ENCODE data around the gene FASTKD1.
A peak's percentile ranks its signal among the peaks of the same experiment; 100 is the strongest.
"Not testable (repeated sequence)": the region's sequence is repeated elsewhere in the genome, so short reads cannot be mapped to it uniquely, and the experiment has no call there.

Gene FASTKD1

DNA sequence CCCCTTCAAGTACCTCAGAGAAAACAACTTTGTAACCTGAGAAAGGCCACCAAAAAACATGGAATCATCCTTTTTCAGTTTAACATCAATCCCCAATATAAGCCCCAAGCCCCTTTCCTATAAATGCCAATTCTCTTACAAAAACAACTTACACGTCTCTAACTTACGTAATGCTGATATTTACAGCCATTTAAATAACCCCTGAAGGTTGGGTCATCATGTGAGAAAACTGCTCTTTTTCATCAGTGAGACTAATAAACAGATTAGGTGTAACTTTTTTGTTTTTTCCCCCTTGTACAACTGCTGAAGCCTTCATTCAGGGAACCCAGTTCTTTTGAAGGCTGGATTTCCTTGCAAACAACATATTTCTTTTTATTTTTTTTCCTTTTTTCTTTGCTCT, 3.7 kb downstream of the FASTKD1 start:
- DNase-seq = no peak

DNA sequence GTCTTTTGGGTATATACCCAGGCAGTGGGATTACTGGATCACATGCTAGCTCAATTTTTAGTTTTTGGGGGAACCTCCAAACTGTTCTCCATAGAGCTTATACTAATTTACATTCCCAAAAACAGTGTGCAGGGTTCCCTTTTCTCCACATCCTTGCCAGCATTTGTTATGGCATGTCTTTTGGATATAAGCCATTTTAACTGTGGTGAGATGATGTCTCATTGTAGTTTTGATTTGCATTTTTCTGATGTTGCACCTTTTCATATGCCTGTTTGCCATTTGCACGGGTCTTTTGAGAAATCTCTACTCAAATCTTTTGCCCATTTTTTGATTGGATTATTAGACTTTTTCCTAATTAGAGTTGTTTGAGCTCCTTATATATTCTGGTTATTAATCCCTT, 8.0 kb downstream of the FASTKD1 start:
- no peak for DNase-seq

GRCh38 chr2:169562519-169562918, 11.1 kb downstream of the FASTKD1 start:
- DNase-seq = no peak

- DNase-seq = not testable (repeated sequence)
Measured at GRCh38 chr2:169562084-169562483, 11.6 kb downstream of the FASTKD1 start.

DNA sequence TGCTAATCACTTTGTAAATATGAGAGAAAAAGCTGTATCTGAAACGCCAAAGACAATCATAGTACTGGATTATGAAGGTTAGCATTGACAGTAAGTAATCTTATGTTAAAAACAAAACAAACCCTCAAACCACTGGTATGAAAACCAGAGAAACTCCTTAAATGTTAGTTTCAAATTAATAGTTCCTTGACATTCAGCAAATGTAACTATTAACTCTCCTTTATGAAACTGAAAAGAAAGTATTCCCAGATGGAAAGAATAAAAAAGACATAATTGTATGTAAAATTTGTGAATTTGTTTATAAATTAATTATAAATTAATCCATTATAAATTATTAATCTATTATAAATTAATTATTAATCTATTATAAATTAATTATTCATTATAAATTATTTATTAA, 12.3 kb downstream of the FASTKD1 start:
- no peak for DNase-seq

GRCh38 chr2:169546756-169547155, 26.9 kb downstream of the FASTKD1 start:
- DNase-seq = no peak

GRCh38 chr2:169542433-169542832, 31.2 kb downstream of the FASTKD1 start:
- no peak for DNase-seq

DNA sequence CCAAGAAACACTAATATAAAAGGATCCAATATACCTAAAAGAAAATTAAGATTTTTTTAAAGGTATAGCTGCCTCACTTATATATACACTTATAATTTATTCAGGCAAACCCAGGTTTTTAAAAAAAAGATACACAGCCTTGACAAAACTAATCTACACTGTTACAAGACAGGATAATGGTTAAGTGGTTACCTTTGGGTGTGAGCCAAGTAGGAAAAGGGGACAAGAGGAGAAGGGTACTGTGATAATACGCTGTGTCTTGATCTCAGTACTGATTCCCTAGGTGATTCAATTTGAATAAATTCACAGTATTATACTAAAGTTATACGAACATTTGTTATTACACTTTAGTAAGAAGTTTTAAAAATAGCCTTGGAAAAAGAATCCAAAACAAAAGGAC, 33.5 kb downstream of the FASTKD1 start:
- no peak for DNase-seq

- not testable (repeated sequence) for DNase-seq
Measured at GRCh38 chr2:169539460-169539859, 34.2 kb downstream of the FASTKD1 start.

DNA sequence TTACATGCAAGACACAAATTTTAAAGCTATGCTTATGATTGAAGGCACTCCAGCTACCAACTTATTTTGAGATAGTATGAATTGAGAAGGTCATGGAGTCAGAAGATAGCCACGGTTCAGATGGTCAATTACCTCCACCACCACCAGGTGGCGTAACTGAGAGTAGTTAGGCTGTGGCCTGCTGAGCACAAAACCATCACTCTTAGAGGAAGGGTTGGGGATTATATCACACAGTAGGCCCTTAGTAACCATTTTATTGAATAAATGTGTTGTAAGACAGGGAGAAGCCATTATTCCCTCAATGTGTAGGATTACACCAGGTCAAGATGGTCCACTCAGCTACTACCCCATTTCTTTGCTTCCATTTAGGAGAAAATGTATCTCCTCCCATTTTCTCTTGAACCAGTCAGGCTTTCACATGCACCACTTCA, 45.4 kb downstream of the FASTKD1 start:
- DNase-seq = peak; percentile 83

GRCh38 chr2:169526451-169526850, 47.2 kb downstream of the FASTKD1 start:
- DNase-seq = no peak

DNA sequence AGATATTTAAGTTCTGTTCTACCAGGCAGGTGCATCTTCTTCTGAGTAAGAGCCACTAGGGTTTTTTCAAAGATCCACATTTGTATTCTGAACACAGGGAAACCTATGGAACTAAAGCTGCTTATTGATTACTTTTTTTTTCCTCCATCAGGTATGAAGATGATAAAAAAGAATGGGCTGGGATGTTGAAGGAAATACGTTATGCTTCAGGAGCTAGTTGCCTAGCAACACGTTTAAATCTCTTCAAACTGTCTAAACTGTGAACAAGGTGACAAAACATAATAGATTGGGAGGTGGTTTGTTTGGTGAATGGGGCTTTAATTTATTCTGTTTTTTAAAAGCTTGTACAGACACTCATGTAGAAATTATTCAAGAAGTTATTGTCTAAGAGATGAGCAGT, 48.2 kb downstream of the FASTKD1 start:
- no peak for DNase-seq

DNA sequence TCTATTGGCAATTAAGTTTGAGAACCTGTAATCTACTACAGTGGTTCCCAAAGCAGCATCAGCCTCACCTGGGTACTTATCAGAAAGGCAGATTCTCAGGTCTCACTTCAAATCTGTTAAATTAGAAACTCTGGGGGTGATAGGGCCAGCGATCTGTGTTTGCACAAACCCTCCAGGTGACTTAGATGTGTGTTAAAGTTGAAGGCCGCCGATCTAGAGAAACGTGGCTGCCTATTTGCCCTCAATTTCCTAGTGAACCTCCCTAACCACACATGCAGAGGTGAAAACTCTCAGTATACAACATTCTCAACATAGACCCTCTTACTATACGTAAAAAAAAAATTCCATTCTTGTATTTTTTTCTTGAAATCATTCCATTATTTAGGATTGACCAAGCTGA, 50.0 kb downstream of the FASTKD1 start:
- no peak for DNase-seq

DNA sequence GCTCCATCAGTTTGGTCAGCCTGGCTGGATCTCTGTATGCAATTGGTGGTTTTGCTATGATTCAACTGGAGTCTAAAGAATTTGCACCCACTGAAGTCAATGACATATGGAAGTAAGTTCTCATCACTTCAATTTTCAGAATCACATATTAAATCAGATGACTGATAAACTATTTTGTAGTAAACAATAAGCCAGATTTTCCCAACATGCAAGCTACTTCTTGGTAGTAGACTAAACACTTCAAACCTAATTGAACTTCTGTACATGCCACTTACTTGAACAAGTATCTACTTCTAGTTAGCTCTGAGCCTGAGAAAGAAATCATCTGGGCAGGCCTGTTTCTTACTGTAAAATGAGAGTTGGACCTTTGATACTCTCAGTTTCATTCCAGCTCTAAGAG, 52.8 kb downstream of the FASTKD1 start:
- no peak for DNase-seq

- not testable (repeated sequence) for DNase-seq
Measured at GRCh38 chr2:169516488-169516995, 57.1 kb downstream of the FASTKD1 start.

DNA sequence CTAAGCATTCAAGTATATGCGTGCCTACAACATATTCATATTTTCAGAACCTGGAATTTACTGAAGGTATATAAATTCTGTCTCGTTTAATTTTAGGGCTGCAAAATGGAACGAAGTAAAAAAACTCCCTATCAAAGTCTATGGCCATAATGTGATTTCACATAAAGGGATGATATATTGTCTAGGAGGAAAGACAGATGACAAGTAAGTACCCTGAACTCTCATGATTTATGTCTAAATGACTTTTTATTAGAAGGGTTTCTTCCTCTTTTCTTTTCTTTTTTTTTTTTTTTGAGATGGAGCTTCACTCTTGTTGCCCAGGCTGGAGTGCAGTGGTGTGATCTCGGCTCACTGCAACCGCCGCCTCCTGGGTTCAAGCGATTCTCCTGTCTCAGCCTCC, 58.9 kb downstream of the FASTKD1 start:
- DNase-seq = not testable (repeated sequence)

- DNase-seq = no peak
Measured at GRCh38 chr2:169513926-169514325, 59.7 kb downstream of the FASTKD1 start.

- DNase-seq = no peak
Measured at GRCh38 chr2:169513094-169513493, 60.6 kb downstream of the FASTKD1 start.

GRCh38 chr2:169512525-169512924, 61.1 kb downstream of the FASTKD1 start:
- DNase-seq = no peak

DNA sequence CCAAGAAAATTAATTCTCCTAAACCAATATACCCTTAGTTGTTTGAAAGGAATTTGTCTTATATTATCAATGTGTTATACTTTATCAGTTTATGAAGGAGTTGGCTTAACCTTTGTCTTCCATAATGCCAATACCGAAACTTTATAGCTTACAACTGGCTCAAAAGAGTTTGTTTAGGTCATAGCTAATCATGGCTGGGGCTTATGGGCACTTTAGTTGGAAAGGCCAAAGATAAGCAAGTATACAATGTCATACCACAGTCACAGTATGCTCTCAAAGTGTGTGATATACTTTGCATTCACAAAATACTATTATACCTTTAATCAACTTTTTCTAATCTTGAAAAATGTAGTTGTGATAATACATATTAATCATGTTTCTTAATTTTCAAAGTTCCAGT, 61.8 kb downstream of the FASTKD1 start:
- no peak for DNase-seq

GRCh38 chr2:169510496-169510895, 63.2 kb downstream of the FASTKD1 start:
- no peak for DNase-seq

- no peak for DNase-seq
Measured at GRCh38 chr2:169509955-169510354, 63.7 kb downstream of the FASTKD1 start.

DNA sequence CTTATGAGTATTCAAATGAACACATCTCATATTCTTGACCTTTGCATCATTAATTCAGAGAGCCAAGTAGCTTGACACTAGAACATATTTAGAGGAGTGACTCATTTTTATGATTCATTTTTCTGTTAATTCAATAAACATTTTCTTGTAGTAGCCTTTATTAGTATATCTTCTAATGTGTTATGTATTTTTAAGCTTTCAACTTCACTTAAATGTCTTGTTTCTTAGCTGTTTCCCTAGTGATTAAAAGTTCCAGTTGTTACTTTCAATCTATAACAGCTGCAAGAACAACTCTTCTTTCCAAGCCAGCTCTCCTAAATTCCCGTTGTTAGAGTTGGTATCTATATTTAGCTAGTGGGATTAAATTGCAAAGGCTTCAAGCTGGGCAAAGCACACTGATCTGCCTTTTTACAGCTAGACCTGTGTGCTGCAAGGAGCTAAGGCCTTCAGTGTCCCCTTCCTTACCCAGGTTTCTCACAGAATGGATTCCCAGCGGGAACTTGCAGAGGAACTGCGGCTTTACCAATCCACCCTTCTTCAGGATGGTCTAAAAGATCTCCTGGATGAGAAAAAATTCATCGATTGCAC, 64.3 kb downstream of the FASTKD1 start, which contains the start of gene KLHL41:
KLHL41 (plus strand) TSS at position 405 of the 588 bp plus-strand sequence; CDS start at position 482, 77 bp downstream.
- no peak for DNase-seq

GRCh38 chr2:169507698-169508097, 66.0 kb downstream of the FASTKD1 start:
- DNase-seq = no peak

DNA sequence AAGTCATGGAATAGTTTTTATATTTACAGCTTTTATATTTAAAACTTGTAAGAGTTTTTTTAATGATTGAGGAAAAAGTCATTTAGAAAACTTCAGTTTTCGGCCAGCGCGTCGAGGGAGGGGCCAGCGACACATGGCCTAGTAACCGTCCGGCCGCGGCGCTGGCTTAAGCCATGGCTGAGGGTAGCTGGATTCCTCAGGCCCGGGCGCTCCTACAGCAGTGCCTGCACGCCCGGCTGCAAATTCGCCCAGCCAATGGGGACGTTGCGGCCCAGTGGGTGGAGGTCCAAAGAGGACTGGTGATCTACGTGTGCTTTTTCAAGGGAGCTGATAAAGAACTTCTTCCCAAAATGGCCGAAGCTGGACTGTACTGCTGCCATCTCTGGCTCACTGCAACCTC, 69.0 kb downstream of the FASTKD1 start:
- DNase-seq = no peak

All from stimulated activated CD4-positive, alpha-beta T cell treated with anti-CD3 and anti-CD28 coated beads, Interleukin-15, amount 100 ng/mL, for 24 hours (primary cell).